Central memory CD8-positive, alpha-beta T cell (primary cell): ENCODE results near the gene SLC23A3.

Experiments used
- ATAC-seq: fragments of 150-1000 bp; cut with Tn5 transposase; replicated peaks from 2 replicates; pipeline ENCODE4 v1.10.0; 2022; ENCODE audit warnings: mild to moderate bottlenecking, moderate FRiP score, moderate number of reproducible peaks; ENCODE audit not compliant: poor library complexity, severe bottlenecking; ENCODE audit errors: extremely low read depth
- DNase-seq, 2 donors: peaks; one replicate each; pipeline ENCODE4 v3.0.0; 2021; ENCODE audit warnings: low spot score in 2 of 2
- H3K27ac Mint-ChIP-seq: one replicate; pipeline ENCODE4 v1.8.0; 2022; ENCODE audit warnings: low read depth, mild to moderate bottlenecking, moderate library complexity, mixed read lengths
- H3K27me3 Mint-ChIP-seq: one replicate; pipeline ENCODE4 v1.8.0; 2022; ENCODE audit warnings: mixed read lengths
- H3K36me3 Mint-ChIP-seq: one replicate; pipeline ENCODE4 v1.8.0; 2022; ENCODE audit warnings: mild to moderate bottlenecking, moderate library complexity, mixed read lengths; ENCODE audit not compliant: insufficient read depth
- H3K4me1 Mint-ChIP-seq: one replicate; pipeline ENCODE4 v1.8.0; 2022; ENCODE audit warnings: mixed read lengths
- H3K4me3 Mint-ChIP-seq: one replicate; pipeline ENCODE4 v1.8.0; 2022; ENCODE audit warnings: mild to moderate bottlenecking, moderate library complexity, mixed read lengths
- H3K9me3 Mint-ChIP-seq: one replicate; pipeline ENCODE4 v1.8.0; 2022; ENCODE audit warnings: mixed read lengths

Gene SLC23A3

GRCh38 chr2:219169930-219170654 is at the start of gene SLC23A3:
Gene SLC23A3 (minus strand): TSS chr2:219170029. CDS start chr2:219169984, 45 bp downstream.
- Mint-ChIP-seq H3K4me3 (no peak within 1 kb of the TSS), H3K27me3 (no peaks in the 10 kb centered on the region), H3K27ac (no peak within 1 kb of the TSS), H3K4me1 (peaks cover 32% of the 10 kb centered on the region), H3K9me3 (no peaks in the 10 kb centered on the region), H3K36me3 (peaks cover 23% of the 10 kb centered on the region)
- ATAC-seq: no peak
- DNase-seq: no peak

- H3K4me1 Mint-ChIP-seq: peaks cover 13% of the 10 kb centered on the region
- ATAC-seq: peak; percentile 63
- peaks cover 37% of the 10 kb centered on the region for H3K36me3 Mint-ChIP-seq
- H3K27ac Mint-ChIP-seq: peak within 1 kb of the TSS; percentile 83
- no peaks in the 10 kb centered on the region for H3K9me3 Mint-ChIP-seq
- peak within 1 kb of the TSS; percentile 79 for H3K4me3 Mint-ChIP-seq
- peak; percentile 60 to 63 for DNase-seq
- no peaks in the 10 kb centered on the region for H3K27me3 Mint-ChIP-seq
These were observed 49.2 kb upstream of the SLC23A3 start, which contains the start of gene ABCB6 for GRCh38 chr2:219218732-219219701. Gene ABCB6 (minus strand): TSS chr2:219218958. CDS start chr2:219218673, 285 bp downstream.

GRCh38 chr2:219218217-219218731 is 48.4 kb upstream of the SLC23A3 start:
- peak; percentile 53 for ATAC-seq
- H3K36me3 Mint-ChIP-seq: peaks cover 32% of the 10 kb centered on the region
- no peak for DNase-seq

GRCh38 chr2:219216535-219216915 is 46.7 kb upstream of the SLC23A3 start:
- H3K9me3 Mint-ChIP-seq: no peaks in the 10 kb centered on the region
- H3K27ac Mint-ChIP-seq: no peak overlapping the region
- peaks cover 22% of the 10 kb centered on the region for H3K36me3 Mint-ChIP-seq
- DNase-seq: no peak
- ATAC-seq: no peak
- peaks cover 10% of the 10 kb centered on the region for H3K4me1 Mint-ChIP-seq
- no peaks in the 10 kb centered on the region for H3K27me3 Mint-ChIP-seq
- H3K4me3 Mint-ChIP-seq: peak overlapping the region; percentile 7

More at GRCh38 chr2:219218217-219218731, 48.4 kb upstream of the SLC23A3 start:
- Mint-ChIP-seq H3K9me3 (no peaks in the 10 kb centered on the region), H3K4me1 (peaks cover 13% of the 10 kb centered on the region), H3K27me3 (no peaks in the 10 kb centered on the region), H3K4me3 (peak overlapping the region; percentile 79), H3K27ac (peak overlapping the region; percentile 83)

GRCh38 chr2:219215871-219216534 is 46.2 kb upstream of the SLC23A3 start:
- peaks cover 12% of the 10 kb centered on the region for H3K4me1 Mint-ChIP-seq
- ATAC-seq: no peak
- H3K36me3 Mint-ChIP-seq: peaks cover 24% of the 10 kb centered on the region
- H3K27ac Mint-ChIP-seq: no peak overlapping the region
- no peak for DNase-seq
- no peak overlapping the region for H3K4me3 Mint-ChIP-seq
- H3K27me3 Mint-ChIP-seq: no peaks in the 10 kb centered on the region
- no peaks in the 10 kb centered on the region for H3K9me3 Mint-ChIP-seq

- peaks cover 14% of the 10 kb centered on the region for H3K4me1 Mint-ChIP-seq
- DNase-seq: no peak
- no peaks in the 10 kb centered on the region for H3K9me3 Mint-ChIP-seq
- ATAC-seq: no peak
- peaks cover 20% of the 10 kb centered on the region for H3K36me3 Mint-ChIP-seq
- H3K4me3 Mint-ChIP-seq: no peak overlapping the region
- no peak overlapping the region for H3K27ac Mint-ChIP-seq
- no peaks in the 10 kb centered on the region for H3K27me3 Mint-ChIP-seq
These were observed 45.0 kb upstream of the SLC23A3 start for GRCh38 chr2:219214786-219215185.

GRCh38 chr2:219214141-219214540 is 44.3 kb upstream of the SLC23A3 start:
- Mint-ChIP-seq H3K27ac (no peak overlapping the region), H3K4me3 (no peak overlapping the region), H3K27me3 (no peaks in the 10 kb centered on the region), H3K4me1 (peaks cover 14% of the 10 kb centered on the region), H3K9me3 (no peaks in the 10 kb centered on the region), H3K36me3 (peaks cover 21% of the 10 kb centered on the region)
- DNase-seq (no peak), ATAC-seq (no peak)

GRCh38 chr2:219213486-219214071 is 43.8 kb upstream of the SLC23A3 start:
- H3K36me3 Mint-ChIP-seq: peaks cover 18% of the 10 kb centered on the region
- H3K27ac Mint-ChIP-seq: no peak overlapping the region
- H3K9me3 Mint-ChIP-seq: no peaks in the 10 kb centered on the region
- H3K4me3 Mint-ChIP-seq: no peak overlapping the region
- ATAC-seq (no peak), DNase-seq (no peak)
- no peaks in the 10 kb centered on the region for H3K27me3 Mint-ChIP-seq
- peaks cover 17% of the 10 kb centered on the region for H3K4me1 Mint-ChIP-seq

GRCh38 chr2:219213026-219213415 is 43.2 kb upstream of the SLC23A3 start:
- no peaks in the 10 kb centered on the region for H3K9me3 Mint-ChIP-seq
- H3K27ac Mint-ChIP-seq: no peak overlapping the region
- peaks cover 21% of the 10 kb centered on the region for H3K36me3 Mint-ChIP-seq
- DNase-seq (no peak), ATAC-seq (no peak)
- no peak overlapping the region for H3K4me3 Mint-ChIP-seq
- H3K27me3 Mint-ChIP-seq: no peaks in the 10 kb centered on the region
- peaks cover 22% of the 10 kb centered on the region for H3K4me1 Mint-ChIP-seq

GRCh38 chr2:219210886-219211362 is 41.1 kb upstream of the SLC23A3 start:
- ATAC-seq: no peak
- DNase-seq: no peak
- Mint-ChIP-seq H3K27ac (peak overlapping the region; percentile 91), H3K9me3 (no peaks in the 10 kb centered on the region), H3K4me1 (peaks cover 34% of the 10 kb centered on the region), H3K4me3 (peak overlapping the region; percentile 57), H3K36me3 (peaks cover 29% of the 10 kb centered on the region), H3K27me3 (no peaks in the 10 kb centered on the region)

GRCh38 chr2:219210196-219210885 is 40.5 kb upstream of the SLC23A3 start:
- H3K4me3 Mint-ChIP-seq: no peak overlapping the region

More at GRCh38 chr2:219210196-219210885, 40.5 kb upstream of the SLC23A3 start:
- H3K27ac Mint-ChIP-seq: no peak overlapping the region
- H3K27me3 Mint-ChIP-seq: no peaks in the 10 kb centered on the region
- ATAC-seq (no peak), DNase-seq (no peak)
- no peaks in the 10 kb centered on the region for H3K9me3 Mint-ChIP-seq
- peaks cover 29% of the 10 kb centered on the region for H3K36me3 Mint-ChIP-seq
- peaks cover 35% of the 10 kb centered on the region for H3K4me1 Mint-ChIP-seq
